Smooth muscle cell of the brain vasculature (primary cell): Measurements from ENCODE around the gene NLRC5.
"Not testable (repeated sequence)": the region's sequence is repeated elsewhere in the genome, so short reads cannot be mapped to it uniquely, and the experiment has no call there.

Experiments
- DNase-seq: peaks from one replicate; pipeline ENCODE4 v3.0.0-alpha.2; 2012; ENCODE audit warnings: low read depth, low spot score

Gene NLRC5

DNA sequence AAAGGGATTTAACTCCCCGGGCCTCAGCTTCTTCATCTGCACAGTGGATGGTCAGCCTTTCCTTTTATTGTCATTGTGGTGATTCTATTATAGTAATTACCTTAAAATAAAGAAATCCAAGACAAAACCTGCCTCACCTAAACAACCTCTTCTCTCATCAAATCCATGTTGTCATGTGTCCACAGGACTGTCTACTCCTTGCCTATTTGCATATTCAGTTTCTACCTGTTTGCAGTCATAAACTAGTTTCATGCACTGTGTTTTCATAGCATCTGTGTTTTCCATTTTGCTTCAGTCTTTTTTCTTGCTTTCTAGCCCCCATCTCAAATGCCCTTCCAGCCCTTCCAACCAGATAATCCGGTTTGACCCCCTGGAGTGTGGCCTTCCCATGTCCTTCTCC lies 58.7 kb downstream of the NLRC5 start:
- no peak for DNase-seq

GRCh38 chr16:57049678-57050077 lies 60.3 kb downstream of the NLRC5 start:
- DNase-seq = no peak

DNA sequence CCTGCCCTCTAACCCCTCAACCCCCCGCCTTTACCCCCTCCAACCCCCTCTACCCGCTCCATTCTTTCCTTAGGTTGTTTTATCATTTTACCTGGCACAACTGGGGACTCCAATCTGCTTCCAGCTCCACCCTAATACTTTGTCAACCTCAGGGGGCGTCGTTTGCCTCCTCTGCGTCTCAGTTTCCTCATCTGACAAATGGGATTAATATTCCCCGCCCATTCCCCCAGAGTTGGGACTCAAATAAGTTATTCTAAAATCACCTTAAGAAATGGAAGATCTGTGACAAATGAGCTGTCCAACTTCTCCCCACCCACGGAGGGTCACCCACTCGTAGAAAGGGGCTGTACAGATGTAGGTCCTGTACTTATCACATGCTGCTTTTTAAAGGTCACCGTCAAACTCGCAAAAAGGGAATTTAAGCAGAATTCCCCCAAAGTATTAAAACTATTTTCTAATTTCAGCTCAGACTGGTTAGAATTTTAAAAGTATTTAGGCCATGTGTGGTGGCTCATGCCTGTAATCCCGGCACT lies 62.4 kb downstream of the NLRC5 start:
- no peak for DNase-seq

DNA sequence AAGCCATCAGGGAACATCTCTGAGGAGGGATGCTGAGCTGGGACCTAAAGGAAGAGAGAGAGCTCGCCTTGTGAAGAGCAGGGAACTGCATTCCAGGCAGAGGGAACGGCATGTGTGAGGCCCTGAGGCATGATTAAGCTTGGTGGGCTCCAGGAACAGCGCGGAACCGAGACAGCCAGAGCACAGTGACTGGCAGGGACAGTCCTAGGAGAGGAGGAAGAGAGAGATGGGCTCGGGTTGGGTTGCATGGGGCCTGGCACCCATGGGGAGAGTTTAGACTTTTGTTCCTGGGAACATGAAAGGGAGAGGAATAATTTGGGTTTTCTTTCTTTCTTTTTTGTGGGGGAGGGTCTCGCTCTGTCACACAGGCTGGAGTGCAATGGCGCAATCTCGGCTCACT lies 63.8 kb downstream of the NLRC5 start:
- no peak for DNase-seq

GRCh38 chr16:57054338-57054737 lies 65.0 kb downstream of the NLRC5 start:
- DNase-seq = no peak

DNA sequence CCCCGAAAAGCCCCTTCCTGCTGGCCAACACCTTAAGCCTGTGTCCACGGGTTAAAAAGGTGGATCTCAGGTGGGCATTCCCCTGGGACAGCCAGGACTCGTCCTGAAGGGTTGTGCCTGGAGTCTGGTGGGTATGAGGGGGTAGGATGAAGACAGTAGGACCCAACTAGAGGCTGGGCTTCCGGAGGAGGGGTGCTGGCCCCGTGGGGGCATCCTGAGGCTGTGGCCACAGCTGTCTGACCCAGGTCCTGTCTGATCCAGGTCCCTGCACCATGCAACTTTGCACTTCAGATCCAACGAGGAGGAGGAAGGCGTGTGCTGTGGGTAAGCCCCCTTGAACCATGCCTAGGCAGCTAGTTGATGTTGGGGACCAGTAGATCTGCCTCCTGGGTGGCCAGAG lies 65.4 kb downstream of the NLRC5 start:
- no peak for DNase-seq

- no peak for DNase-seq
These were observed 66.3 kb downstream of the NLRC5 start for GRCh38 chr16:57055671-57056070.

GRCh38 chr16:57058291-57058861 lies 69.0 kb downstream of the NLRC5 start:
- no peak for DNase-seq

GRCh38 chr16:57060323-57061083 lies 71.1 kb downstream of the NLRC5 start:
- DNase-seq = no peak

- DNase-seq = no peak
These were observed 71.9 kb downstream of the NLRC5 start for GRCh38 chr16:57061084-57061905.

DNA sequence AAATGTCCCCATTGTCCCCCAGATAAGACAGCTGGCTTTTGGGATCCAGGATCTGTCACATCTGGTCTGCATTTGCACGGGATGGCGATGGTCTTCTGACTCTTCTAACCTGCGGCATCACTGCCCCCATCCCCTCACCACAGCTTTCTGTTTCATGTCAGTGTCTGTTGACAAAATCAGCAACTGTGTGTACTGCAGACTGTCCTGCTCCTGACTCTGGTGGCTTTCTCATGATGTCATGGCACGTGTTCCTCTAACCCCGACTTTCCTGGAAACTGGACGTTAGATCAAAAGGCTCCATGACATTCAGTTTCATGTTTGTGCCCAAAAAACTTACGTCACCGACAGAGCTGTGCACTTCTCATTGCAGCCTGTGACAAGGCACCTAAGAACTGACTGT lies 73.0 kb downstream of the NLRC5 start:
- no peak for DNase-seq

GRCh38 chr16:57063189-57063588 lies 73.8 kb downstream of the NLRC5 start:
- DNase-seq = not testable (repeated sequence)

- no peak for DNase-seq
These were observed 75.6 kb downstream of the NLRC5 start for GRCh38 chr16:57064995-57065394.

GRCh38 chr16:57066625-57067024 lies 77.3 kb downstream of the NLRC5 start:
- no peak for DNase-seq

GRCh38 chr16:57067347-57067746 lies 78.0 kb downstream of the NLRC5 start:
- DNase-seq = no peak

DNA sequence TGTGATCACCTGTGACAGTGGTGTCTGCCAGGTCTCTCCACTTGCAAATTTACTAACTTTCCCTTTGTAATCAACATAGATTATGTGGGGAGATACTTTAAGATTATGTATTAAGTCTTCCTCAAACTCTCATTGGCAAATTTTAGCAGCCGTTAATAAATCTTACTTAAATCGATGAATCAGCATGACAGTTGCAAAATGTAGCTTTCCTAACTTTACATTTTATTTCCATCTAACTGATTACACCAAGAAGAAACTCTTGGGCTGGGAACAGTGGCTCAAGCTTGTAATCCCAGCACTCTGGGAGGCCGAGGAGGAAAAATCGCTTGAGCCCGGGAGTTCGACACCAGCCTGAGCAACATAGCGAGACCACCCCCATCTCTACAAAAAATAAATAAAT lies 79.7 kb downstream of the NLRC5 start:
- no peak for DNase-seq

DNA sequence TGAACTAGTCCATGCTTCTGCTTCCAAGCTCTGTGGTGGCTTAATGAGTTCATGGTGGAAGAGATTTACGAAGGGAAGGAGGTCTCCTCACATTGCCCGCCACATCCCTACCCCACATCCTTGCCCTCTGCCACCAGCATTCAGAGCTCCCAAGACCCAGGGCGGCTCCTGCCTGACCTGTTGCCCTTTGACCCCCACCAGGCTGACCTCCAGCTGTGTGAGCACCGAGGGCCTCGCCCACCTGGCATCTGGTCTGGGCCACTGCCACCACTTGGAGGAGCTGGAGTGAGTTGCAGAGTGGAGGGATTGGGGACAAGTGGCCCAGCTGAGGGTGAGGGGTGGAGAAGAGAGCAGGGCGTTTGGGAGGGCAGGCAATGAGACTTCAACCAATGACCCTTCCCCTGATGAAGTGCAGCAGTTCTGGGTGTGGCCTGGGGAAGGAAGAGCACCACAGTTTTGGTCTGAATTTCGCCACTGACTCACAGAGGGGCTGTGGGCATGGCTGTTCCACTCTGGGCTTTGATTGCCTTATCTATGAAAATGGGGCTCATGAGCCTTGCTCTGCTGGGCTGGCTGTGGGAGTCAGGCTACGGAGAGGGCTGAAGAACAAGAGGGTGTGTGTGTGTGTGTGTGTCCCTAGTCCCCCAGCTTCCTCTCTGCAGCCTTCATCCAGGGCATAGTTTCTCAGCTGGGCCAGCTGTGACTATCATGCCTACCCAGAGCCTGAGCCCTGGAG lies 80.4 kb downstream of the NLRC5 start:
- no peak for DNase-seq

- DNase-seq = no peak
These were observed 81.1 kb downstream of the NLRC5 start for GRCh38 chr16:57070424-57070823.

- not testable (repeated sequence) for DNase-seq
These were observed 81.8 kb downstream of the NLRC5 start for GRCh38 chr16:57071081-57071732.

- DNase-seq = no peak
These were observed 82.7 kb downstream of the NLRC5 start for GRCh38 chr16:57071831-57072582.
